ENCODE measurements around the gene CLCNKA. TPM values are rescaled to one million over a fixed set of nuclear protein-coding genes. Genes with fewer than 3 reads are reported as not detected.
"Not testable (repeated sequence)": the region's sequence is repeated elsewhere in the genome, so short reads cannot be mapped to it uniquely, and the experiment has no call there.

CLCNKA gene
- total and polyA plus RNA-seq, 2 experiments from 2014 or later = 12.8 to 16.3 TPM

GRCh38 chr1:16038620-16038912 is 16.7 kb downstream of the CLCNKA start:
- no peaks in the 10 kb centered on the region for H3K9me3 ChIP-seq (ENCODE audit: low read depth)
- no peak for DNase-seq (ENCODE audit: low read depth in 1 of 2, low spot score in 1 of 2)
- TF ChIP-seq, protein P1, sequence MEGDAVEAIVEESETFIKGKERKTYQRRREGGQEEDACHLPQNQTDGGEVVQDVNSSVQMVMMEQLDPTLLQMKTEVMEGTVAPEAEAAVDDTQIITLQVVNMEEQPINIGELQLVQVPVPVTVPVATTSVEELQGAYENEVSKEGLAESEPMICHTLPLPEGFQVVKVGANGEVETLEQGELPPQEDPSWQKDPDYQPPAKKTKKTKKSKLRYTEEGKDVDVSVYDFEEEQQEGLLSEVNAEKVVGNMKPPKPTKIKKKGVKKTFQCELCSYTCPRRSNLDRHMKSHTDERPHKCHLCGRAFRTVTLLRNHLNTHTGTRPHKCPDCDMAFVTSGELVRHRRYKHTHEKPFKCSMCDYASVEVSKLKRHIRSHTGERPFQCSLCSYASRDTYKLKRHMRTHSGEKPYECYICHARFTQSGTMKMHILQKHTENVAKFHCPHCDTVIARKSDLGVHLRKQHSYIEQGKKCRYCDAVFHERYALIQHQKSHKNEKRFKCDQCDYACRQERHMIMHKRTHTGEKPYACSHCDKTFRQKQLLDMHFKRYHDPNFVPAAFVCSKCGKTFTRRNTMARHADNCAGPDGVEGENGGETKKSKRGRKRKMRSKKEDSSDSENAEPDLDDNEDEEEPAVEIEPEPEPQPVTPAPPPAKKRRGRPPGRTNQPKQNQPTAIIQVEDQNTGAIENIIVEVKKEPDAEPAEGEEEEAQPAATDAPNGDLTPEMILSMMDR (IDR thresholded peaks at IDR 0.05; ENCODE audit: low read depth, low read length) = no peak
- no peaks in the 10 kb centered on the region for H3K4me1 ChIP-seq (ENCODE audit: low read depth)
- H3K36me3 ChIP-seq = no peaks in the 10 kb centered on the region
- no peak overlapping the region for H3K4me3 ChIP-seq
- H3K27me3 ChIP-seq = no peaks in the 10 kb centered on the region
- no peak overlapping the region for H3K27ac ChIP-seq

GRCh38 chr1:16039871-16040270 is 18.0 kb downstream of the CLCNKA start:
- not testable (repeated sequence) for H3K9me3 ChIP-seq (ENCODE audit: low read depth)

DNA sequence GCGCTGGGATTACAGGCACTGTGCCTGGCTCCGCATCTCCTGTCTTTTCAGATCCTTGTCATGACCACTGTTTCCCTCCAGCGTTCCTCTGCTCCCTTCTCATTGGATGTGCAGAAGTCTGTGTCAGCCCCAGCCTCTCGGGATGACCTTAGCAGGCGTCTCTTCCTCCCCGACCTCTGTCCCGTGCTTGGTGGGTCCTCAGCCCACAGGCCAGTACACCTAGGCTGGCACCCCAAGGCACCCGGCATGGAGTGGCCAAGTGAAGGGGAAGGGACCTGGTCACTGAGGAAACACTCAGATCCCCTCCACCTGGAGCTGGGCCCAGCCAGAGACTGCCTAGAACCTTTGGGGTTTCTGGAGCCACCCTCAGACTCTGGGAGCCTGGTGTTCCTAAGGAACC is 19.4 kb downstream of the CLCNKA start:
- Histone ChIP-seq H3K4me3 (no peak overlapping the region), H3K27me3 (no peaks in the 10 kb centered on the region), H3K36me3 (no peaks in the 10 kb centered on the region), H3K27ac (no peak overlapping the region), H3K9me3 (ENCODE audit: low read depth) (no peaks in the 10 kb centered on the region), H3K4me1 (ENCODE audit: low read depth) (no peaks in the 10 kb centered on the region)
- no peak for DNase-seq (ENCODE audit: low read depth in 1 of 2, low spot score in 1 of 2)
- TF ChIP-seq, protein P1 (IDR thresholded peaks at IDR 0.05; ENCODE audit: low read depth, low read length) = no peak

More at GRCh38 chr1:16039871-16040270, 18.0 kb downstream of the CLCNKA start:
- H3K4me3 ChIP-seq; H3K36me3 ChIP-seq; H3K4me1 ChIP-seq (ENCODE audit: low read depth); DNase-seq (ENCODE audit: low read depth in 1 of 2, low spot score in 1 of 2); H3K27ac ChIP-seq; H3K27me3 ChIP-seq: not testable (repeated sequence)

GRCh38 chr1:16042096-16042495 is 20.3 kb downstream of the CLCNKA start:
- Histone ChIP-seq H3K9me3 (ENCODE audit: low read depth) (no peaks in the 10 kb centered on the region), H3K27me3 (no peaks in the 10 kb centered on the region), H3K4me1 (ENCODE audit: low read depth) (no peaks in the 10 kb centered on the region), H3K36me3 (no peaks in the 10 kb centered on the region), H3K27ac (no peak overlapping the region), H3K4me3 (no peak overlapping the region)
- TF ChIP-seq, protein P1 (IDR thresholded peaks at IDR 0.05; ENCODE audit: low read depth, low read length) = peak; percentile 20
- no peak for DNase-seq (ENCODE audit: low read depth in 1 of 2, low spot score in 1 of 2)

GRCh38 chr1:16042654-16043053 is 20.8 kb downstream of the CLCNKA start:
- not testable (repeated sequence) for H3K27ac ChIP-seq; H3K4me1 ChIP-seq (ENCODE audit: low read depth); H3K36me3 ChIP-seq; H3K4me3 ChIP-seq; DNase-seq (ENCODE audit: low read depth in 1 of 2, low spot score in 1 of 2); H3K9me3 ChIP-seq (ENCODE audit: low read depth); H3K27me3 ChIP-seq

DNA sequence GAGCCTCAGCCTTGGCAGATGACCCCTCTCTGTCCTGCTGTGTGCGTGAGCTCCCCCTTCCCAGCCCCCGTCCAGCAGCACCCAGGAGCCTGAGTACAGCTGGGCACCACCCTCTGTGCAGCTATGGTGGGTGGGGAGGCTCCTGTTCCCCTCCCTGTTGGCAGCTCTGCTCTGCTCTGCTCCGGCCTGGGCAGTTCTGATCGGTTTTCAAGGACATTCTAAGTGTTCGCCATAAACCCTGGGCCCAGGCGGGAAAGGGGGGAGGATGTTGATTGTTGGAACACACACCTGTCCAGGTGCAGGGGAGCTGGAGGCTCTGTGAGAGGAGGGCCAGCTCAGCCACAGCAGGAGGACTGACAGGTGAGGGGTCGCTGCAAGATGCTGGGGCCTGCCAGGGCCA is 21.7 kb downstream of the CLCNKA start, which contains the start of gene CLCNKB:
Gene CLCNKB (plus strand): TSS at position 262 of the 400 bp plus-strand sequence. CDS start 711 bp downstream, outside the sequence.
- H3K9me3 ChIP-seq (ENCODE audit: low read depth) = no peaks in the 10 kb centered on the region
- DNase-seq (ENCODE audit: low read depth in 1 of 2, low spot score in 1 of 2) = no peak
- H3K27ac ChIP-seq = no peak within 1 kb of the TSS
- no peaks in the 10 kb centered on the region for H3K4me1 ChIP-seq (ENCODE audit: low read depth)
- H3K27me3 ChIP-seq = no peaks in the 10 kb centered on the region
- TF ChIP-seq, protein P1 (IDR thresholded peaks at IDR 0.05; ENCODE audit: low read depth, low read length) = no peak
- no peak within 1 kb of the TSS for H3K4me3 ChIP-seq
- H3K36me3 ChIP-seq = no peaks in the 10 kb centered on the region

- TF ChIP-seq, protein P1 (IDR thresholded peaks at IDR 0.05; ENCODE audit: low read depth, low read length) = no peak
- Histone ChIP-seq H3K36me3 (no peaks in the 10 kb centered on the region), H3K4me3 (no peak overlapping the region), H3K27me3 (no peaks in the 10 kb centered on the region), H3K9me3 (ENCODE audit: low read depth) (no peaks in the 10 kb centered on the region), H3K4me1 (ENCODE audit: low read depth) (no peaks in the 10 kb centered on the region), H3K27ac (no peak overlapping the region)
- no peak for DNase-seq (ENCODE audit: low read depth in 1 of 2, low spot score in 1 of 2)
Measured at GRCh38 chr1:16043950-16044349, 22.1 kb downstream of the CLCNKA start.
